Subcutaneous preadipocyte (primary cell): ENCODE data around the gene LRRC26. TPM values are rescaled to one million over a fixed set of nuclear protein-coding genes. Genes with fewer than 3 reads are reported as not detected.

Experiments used
- small RNA-seq: library from RNA; depleted of rRNA; stranded (forward); fragments of <200 nt; gene quantifications from one replicate; pipeline ENCODE3, GENCODE V24; 2012
- total RNA-seq: library from RNA; depleted of rRNA; stranded (reverse); fragments of >200 nt; gene quantifications from 2 replicates; pipeline ENCODE4 v1.2.3, GENCODE V29; 2012

The LRRC26 gene
- total RNA-seq, result not detected in 2 replicates

GRCh38 chr9:137169896-137170358 is at the start of gene LRRC26:
Gene LRRC26, minus strand, starts transcription at chr9:137170051. Its CDS starts 108 bp downstream, at chr9:137169943.

GRCh38 chr9:137205126-137206069 is 35.5 kb upstream of the LRRC26 start, which contains the start of the genes NDOR1 and TMEM203:
Gene NDOR1, plus strand, starts transcription at chr9:137205700. Its CDS starts 78 bp downstream, at chr9:137205778.
Gene TMEM203, minus strand, starts transcription at chr9:137205648. Its CDS starts 234 bp downstream, at chr9:137205414.

DNA sequence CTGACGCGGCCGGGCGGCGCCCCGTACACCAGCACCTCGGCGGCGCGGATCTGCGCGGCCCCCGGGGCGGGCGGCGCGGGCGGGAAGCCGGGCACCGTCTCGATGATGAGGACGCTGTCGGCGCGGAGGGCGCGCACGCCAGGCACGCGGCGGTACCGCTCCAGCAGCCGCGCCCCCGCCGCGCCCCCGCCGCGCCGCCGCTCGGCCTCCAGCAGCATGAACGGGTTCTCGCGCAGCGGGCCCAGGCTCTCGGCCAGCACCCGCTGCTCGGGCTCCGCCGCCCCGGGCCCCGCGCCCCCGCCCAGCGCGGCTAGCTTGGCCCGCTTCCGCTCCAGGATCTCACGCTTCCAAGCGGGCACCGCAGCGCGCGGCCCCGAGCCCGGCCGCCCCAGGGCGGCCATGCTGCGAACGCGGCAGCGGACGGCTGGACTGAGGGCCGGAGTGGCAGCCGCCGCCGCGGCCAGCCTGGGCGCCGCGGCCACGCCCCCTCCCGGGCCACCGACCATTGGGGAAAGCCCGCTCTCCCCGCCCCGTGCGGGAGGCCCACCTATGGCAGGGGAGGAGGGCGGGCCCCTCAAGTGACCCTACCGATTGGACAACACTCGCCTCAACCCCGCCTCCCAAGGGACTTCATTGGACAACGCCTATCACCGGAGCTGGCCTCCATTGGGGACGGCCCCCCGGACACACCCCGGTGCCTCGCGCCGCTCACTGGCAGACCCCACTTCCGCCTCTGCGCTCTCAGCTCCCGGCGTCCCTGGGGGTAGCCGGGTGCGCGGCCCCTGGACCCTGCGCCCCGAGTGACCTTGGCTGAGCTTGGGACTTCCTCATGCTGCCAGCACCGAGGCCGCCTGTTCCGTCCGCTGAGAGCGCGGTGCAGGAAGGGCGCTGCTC is 30.7 kb upstream of the LRRC26 start, which contains the start of gene TPRN:
TPRN (minus strand) TSS at position 431 of the 894 bp plus-strand sequence; CDS start at position 401, 30 bp downstream.

GRCh38 chr9:137188490-137189296 is 18.8 kb upstream of the LRRC26 start, which contains the start of the genes ANAPC2 and SSNA1:
Gene ANAPC2, minus strand, starts transcription at chr9:137188560. Its CDS starts 28 bp downstream, at chr9:137188532.
Gene SSNA1, plus strand, starts transcription at chr9:137188676. Its CDS starts 51 bp downstream, at chr9:137188727.

GRCh38 chr9:137138722-137139467 is 31.0 kb downstream of the LRRC26 start, which contains the start of gene GRIN1:
Gene GRIN1, plus strand, starts transcription at chr9:137139154. Its CDS starts 333 bp downstream, at chr9:137139487.

Small RNAs within 50 kb of the gene (small RNA-seq; reads per million reads assigned to genes)
- gene MIR3621, result 0.08 reads per million

Other genes starting within 250 kb of the LRRC26 start
- gene FBXW5, start 225.3 kb downstream of the LRRC26 start, total RNA-seq, result 125 TPM in 2 replicates
- not detected in 2 replicates for gene C8G, start 224.8 kb downstream of the LRRC26 start, total RNA-seq
- not detected in 2 replicates for gene LCN12, start 217.8 kb downstream of the LRRC26 start, total RNA-seq
- gene PTGDS, start 192.5 kb downstream of the LRRC26 start, total RNA-seq, result 0.59 and 4.8 TPM in 2 replicates
- gene LCNL1, start 187.1 kb downstream of the LRRC26 start, total RNA-seq, result under 0.01 and 0.37 TPM in 2 replicates
- gene PAXX, start 177.6 kb downstream of the LRRC26 start, total RNA-seq, result 13.9 and 14.3 TPM in 2 replicates
- 0.20 and 0.73 TPM in 2 replicates for gene CLIC3, start 173.5 kb downstream of the LRRC26 start, total RNA-seq
- gene ABCA2, start 141.8 kb downstream of the LRRC26 start, total RNA-seq, result 15.4 and 19.5 TPM in 2 replicates
- not detected in 2 replicates for gene FUT7, start 138.0 kb downstream of the LRRC26 start, total RNA-seq
- gene NPDC1, start 123.9 kb downstream of the LRRC26 start, total RNA-seq, result 18.8 and 24.3 TPM in 2 replicates
- gene ENTPD2, start 116.0 kb downstream of the LRRC26 start, total RNA-seq, result not detected in 2 replicates
- gene SAPCD2, start 99.5 kb downstream of the LRRC26 start, total RNA-seq, result 6.6 and 8.2 TPM in 2 replicates
- gene UAP1L1, start 92.5 kb downstream of the LRRC26 start, total RNA-seq, result 12.1 and 18.8 TPM in 2 replicates
- gene MAN1B1, start 83.1 kb downstream of the LRRC26 start, total RNA-seq, result 45.5 and 52.2 TPM in 2 replicates
- 77.2 and 112 TPM in 2 replicates for gene DPP7, start 55.3 kb downstream of the LRRC26 start, total RNA-seq
- gene GRIN1, start 30.9 kb downstream of the LRRC26 start, total RNA-seq, result not detected in 2 replicates
- gene TMEM210, start 2.0 kb upstream of the LRRC26 start, total RNA-seq, result 0.20 TPM in 1 of 2 replicates, not detected in the other
- gene ANAPC2, start 18.5 kb upstream of the LRRC26 start, total RNA-seq, result 23.5 and 28.7 TPM in 2 replicates
- gene SSNA1, start 18.6 kb upstream of the LRRC26 start, total RNA-seq, result 56.1 and 64.7 TPM in 2 replicates
- gene TPRN, start 30.7 kb upstream of the LRRC26 start, total RNA-seq, result 6.2 and 11.9 TPM in 2 replicates
- 32.0 and 34.6 TPM in 2 replicates for gene TMEM203, start 35.6 kb upstream of the LRRC26 start, total RNA-seq
- 6.2 and 8.4 TPM in 2 replicates for gene NDOR1, start 35.6 kb upstream of the LRRC26 start, total RNA-seq
- not detected in 2 replicates for gene RNF208, start 52.2 kb upstream of the LRRC26 start, total RNA-seq
- 0.37 and 0.39 TPM in 2 replicates for gene CYSRT1, start 55.1 kb upstream of the LRRC26 start, total RNA-seq
- not detected in 2 replicates for gene RNF224, start 57.5 kb upstream of the LRRC26 start, total RNA-seq
- gene SLC34A3, start 60.9 kb upstream of the LRRC26 start, total RNA-seq, result not detected in 2 replicates
- 230 and 358 TPM in 2 replicates for gene TUBB4B, start 71.2 kb upstream of the LRRC26 start, total RNA-seq
- gene STPG3, start 81.2 kb upstream of the LRRC26 start, total RNA-seq, result not detected in 2 replicates
- 50.7 and 70.4 TPM in 2 replicates for gene NELFB, start 85.3 kb upstream of the LRRC26 start, total RNA-seq
- gene TOR4A, start 107.7 kb upstream of the LRRC26 start, total RNA-seq, result 4.0 and 16.0 TPM in 2 replicates
- gene NRARP, start 132.2 kb upstream of the LRRC26 start, total RNA-seq, result 0.20 TPM in 1 of 2 replicates, not detected in the other